Tibial nerve (tissue), 3 donors: ENCODE results near the gene YIF1A.

Experiments
- POLR2A ChIP-seq, 2 donors: fragments of 450-650 bp; IDR thresholded peaks; one replicate each; pipeline ENCODE4 v1.6.1; 2017; ENCODE audit warnings: antibody characterized with exemption in 2 of 2, mild to moderate bottlenecking in 2 of 2, moderate library complexity in 2 of 2
- TF ChIP-seq, protein P1 (sequence below), 5 experiments: fragments of 200-600 bp in 3 of 5; fragments of 450-650 bp in 2 of 5; sonication (generic) in 3 of 5; IDR thresholded peaks; one replicate each; pipeline ENCODE4 v1.5.1; 2016 to 2019; ENCODE audit warnings: antibody characterized with exemption in 5 of 5, mild to moderate bottlenecking in 3 of 5, moderate library complexity in 2 of 5

DNA sequence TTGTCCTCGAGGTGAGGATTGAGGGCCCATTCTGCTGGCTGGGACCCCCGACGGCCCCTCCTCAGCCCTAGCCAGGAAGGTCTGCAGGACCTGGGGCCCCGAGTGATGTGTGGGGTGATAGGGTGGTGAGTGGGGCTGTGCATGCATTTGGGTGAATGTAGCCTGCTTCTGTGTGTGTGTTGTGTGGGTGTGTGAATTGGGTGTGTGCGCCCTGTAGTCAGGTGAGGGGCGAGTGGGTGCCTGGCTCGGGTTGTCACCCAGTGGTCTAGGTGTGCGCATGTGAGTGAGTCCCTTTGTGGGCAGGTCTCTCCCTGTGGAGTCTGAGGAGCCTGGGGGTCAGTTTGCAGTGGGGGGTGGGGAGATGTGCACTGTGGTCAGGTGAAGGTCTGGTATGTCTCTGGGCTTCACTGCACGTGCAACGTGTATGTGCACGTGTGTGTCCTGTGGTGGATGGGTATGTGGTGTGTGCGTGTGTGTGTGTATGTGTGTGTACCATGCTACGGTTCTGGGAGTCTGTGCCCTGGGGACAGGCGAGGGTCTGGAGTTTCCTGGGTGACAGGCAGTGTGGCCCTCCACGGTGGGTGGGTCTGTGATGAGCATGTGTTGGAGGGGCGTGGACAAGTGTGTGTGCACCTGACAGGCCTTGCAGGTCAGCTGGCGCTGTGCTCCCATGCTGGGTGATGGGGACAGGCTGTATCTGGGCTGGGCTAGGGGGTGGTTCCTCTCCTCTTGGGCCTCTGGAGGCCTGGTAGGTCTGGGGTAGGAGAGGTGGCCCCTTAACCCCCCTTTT, 3.8 kb upstream of the YIF1A start:
- no peak for TF ChIP-seq POLR2A (IDR thresholded peaks at IDR 0.05)
- TF ChIP-seq, protein P1, sequence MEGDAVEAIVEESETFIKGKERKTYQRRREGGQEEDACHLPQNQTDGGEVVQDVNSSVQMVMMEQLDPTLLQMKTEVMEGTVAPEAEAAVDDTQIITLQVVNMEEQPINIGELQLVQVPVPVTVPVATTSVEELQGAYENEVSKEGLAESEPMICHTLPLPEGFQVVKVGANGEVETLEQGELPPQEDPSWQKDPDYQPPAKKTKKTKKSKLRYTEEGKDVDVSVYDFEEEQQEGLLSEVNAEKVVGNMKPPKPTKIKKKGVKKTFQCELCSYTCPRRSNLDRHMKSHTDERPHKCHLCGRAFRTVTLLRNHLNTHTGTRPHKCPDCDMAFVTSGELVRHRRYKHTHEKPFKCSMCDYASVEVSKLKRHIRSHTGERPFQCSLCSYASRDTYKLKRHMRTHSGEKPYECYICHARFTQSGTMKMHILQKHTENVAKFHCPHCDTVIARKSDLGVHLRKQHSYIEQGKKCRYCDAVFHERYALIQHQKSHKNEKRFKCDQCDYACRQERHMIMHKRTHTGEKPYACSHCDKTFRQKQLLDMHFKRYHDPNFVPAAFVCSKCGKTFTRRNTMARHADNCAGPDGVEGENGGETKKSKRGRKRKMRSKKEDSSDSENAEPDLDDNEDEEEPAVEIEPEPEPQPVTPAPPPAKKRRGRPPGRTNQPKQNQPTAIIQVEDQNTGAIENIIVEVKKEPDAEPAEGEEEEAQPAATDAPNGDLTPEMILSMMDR (IDR thresholded peaks at IDR 0.05): no peak
